ENCODE data around the gene TSHZ2. TPM values are rescaled to one million over a fixed set of nuclear protein-coding genes. Genes with fewer than 3 reads are reported as not detected.

Gene TSHZ2
- total RNA-seq, 1 donor from 2014 or later: 1.2 TPM

- H3K27me3 ChIP-seq (ENCODE audit: insufficient read depth, low read length): no peaks in the 10 kb centered on the region
- H3K9ac ChIP-seq (ENCODE audit: low read length): peak overlapping the region; percentile 86
- Mint-ChIP-seq H3K27me3 (ENCODE audit: low read depth, unreplicated experiment) (peaks cover 29% of the 10 kb centered on the region), H3K27ac (ENCODE audit: unreplicated experiment) (peak overlapping the region; percentile 81), H3K9me3 (ENCODE audit: unreplicated experiment) (no peaks in the 10 kb centered on the region), H3K4me1 (ENCODE audit: low read depth, unreplicated experiment) (no peaks in the 10 kb centered on the region), H3K4me3 (ENCODE audit: unreplicated experiment) (peak overlapping the region; percentile 94), H3K36me3 (ENCODE audit: low read depth, unreplicated experiment) (no peaks in the 10 kb centered on the region)
- no peaks in the 10 kb centered on the region for H4K20me1 ChIP-seq (ENCODE audit: insufficient read depth, low read length)
- H3K4me1 ChIP-seq (ENCODE audit: insufficient read depth, low read length): no peaks in the 10 kb centered on the region
- peak overlapping the region; percentile 82 for H3K4me3 ChIP-seq (ENCODE audit: insufficient read depth, low read depth, low read length)
- no peak for TF ChIP-seq CTCF (IDR thresholded peaks at IDR 0.05; ENCODE audit: insufficient read depth, low read depth, low read length)
- peak; percentile 6 for TF ChIP-seq EZH2 (IDR thresholded peaks at IDR 0.05; ENCODE audit: insufficient read depth, low read length)
- H2AFZ ChIP-seq (ENCODE audit: low read depth, low read length): peak overlapping the region; percentile 66
- FAIRE-seq (no peak), DNase-seq (ENCODE audit: low read depth) (no peak)
- no peak overlapping the region for H3K27ac ChIP-seq (ENCODE audit: low read depth, low read length)
- no peaks in the 10 kb centered on the region for H3K79me2 ChIP-seq (ENCODE audit: insufficient read depth, low read length)
- peak overlapping the region; percentile 100 for H3K4me2 ChIP-seq (ENCODE audit: low read length)
- H3K36me3 ChIP-seq (ENCODE audit: insufficient read depth, low read length): no peaks in the 10 kb centered on the region
- H3K9me3 ChIP-seq (ENCODE audit: insufficient read depth, low read depth, low read length): no peaks in the 10 kb centered on the region
Measured at GRCh38 chr20:52972965-52973819, 1.0 kb downstream of the TSHZ2 start.

GRCh38 chr20:52974179-52974594 is 2.0 kb downstream of the TSHZ2 start:
- Mint-ChIP-seq H3K4me1 (ENCODE audit: low read depth, unreplicated experiment) (peaks cover 4% of the 10 kb centered on the region), H3K4me3 (ENCODE audit: unreplicated experiment) (peak overlapping the region; percentile 42), H3K36me3 (ENCODE audit: low read depth, unreplicated experiment) (no peaks in the 10 kb centered on the region), H3K27me3 (ENCODE audit: low read depth, unreplicated experiment) (peaks cover 29% of the 10 kb centered on the region), H3K27ac (ENCODE audit: unreplicated experiment) (no peak overlapping the region), H3K9me3 (ENCODE audit: unreplicated experiment) (no peaks in the 10 kb centered on the region)
- peak overlapping the region; percentile 100 for H3K4me2 ChIP-seq (ENCODE audit: low read length)
- peak; percentile 54 for DNase-seq (ENCODE audit: low read depth)
- H4K20me1 ChIP-seq (ENCODE audit: insufficient read depth, low read length): no peaks in the 10 kb centered on the region
- no peaks in the 10 kb centered on the region for H3K36me3 ChIP-seq (ENCODE audit: insufficient read depth, low read length)
- peak overlapping the region; percentile 32 for H3K9ac ChIP-seq (ENCODE audit: low read length)
- no peaks in the 10 kb centered on the region for H3K4me1 ChIP-seq (ENCODE audit: insufficient read depth, low read length)
- H3K27ac ChIP-seq (ENCODE audit: low read depth, low read length): no peak overlapping the region
- no peak overlapping the region for H3K4me3 ChIP-seq (ENCODE audit: insufficient read depth, low read depth, low read length)
- no peaks in the 10 kb centered on the region for H3K9me3 ChIP-seq (ENCODE audit: insufficient read depth, low read depth, low read length)
- no peak for TF ChIP-seq EZH2 (IDR thresholded peaks at IDR 0.05; ENCODE audit: insufficient read depth, low read length)
- no peak for TF ChIP-seq CTCF (IDR thresholded peaks at IDR 0.05; ENCODE audit: insufficient read depth, low read depth, low read length)
- no peak overlapping the region for H2AFZ ChIP-seq (ENCODE audit: low read depth, low read length)
- no peaks in the 10 kb centered on the region for H3K79me2 ChIP-seq (ENCODE audit: insufficient read depth, low read length)
- no peak for FAIRE-seq
- H3K27me3 ChIP-seq (ENCODE audit: insufficient read depth, low read length): no peaks in the 10 kb centered on the region

Data from astrocyte (in vitro differentiated cells and primary cell).